GM18867 (cell line): ENCODE measurements around the gene SPPL3.
"Not testable (repeated sequence)": the region's sequence is repeated elsewhere in the genome, so short reads cannot be mapped to it uniquely, and the experiment has no call there.

Source experiments
- ATAC-seq: cut with Tn5 transposase; IDR thresholded peaks from one replicate; pipeline ENCODE4 v1.9.1; 2021; ENCODE audit warnings: mild to moderate bottlenecking, moderate library complexity; ENCODE audit not compliant: unreplicated experiment

Gene SPPL3

DNA sequence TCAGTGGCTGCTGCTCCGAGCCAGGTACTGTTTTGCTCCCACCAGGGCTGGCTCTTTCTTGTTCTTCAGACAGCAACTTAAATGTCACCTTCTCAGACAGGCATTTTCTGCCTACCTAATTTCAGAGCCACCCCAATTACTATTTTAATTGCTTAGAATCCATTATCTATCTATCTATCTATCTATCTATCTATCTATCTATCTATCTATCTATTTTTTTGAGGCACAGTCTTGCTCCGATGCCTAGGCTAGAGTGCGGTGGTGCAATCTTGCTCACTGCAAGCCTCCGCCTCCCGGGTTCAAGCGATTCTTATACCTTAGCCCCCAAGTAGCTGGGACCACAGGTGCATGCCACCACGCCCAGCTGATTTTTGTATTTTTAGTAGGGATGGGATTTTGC is 58.5 kb downstream of the SPPL3 start:
- ATAC-seq, result no peak

DNA sequence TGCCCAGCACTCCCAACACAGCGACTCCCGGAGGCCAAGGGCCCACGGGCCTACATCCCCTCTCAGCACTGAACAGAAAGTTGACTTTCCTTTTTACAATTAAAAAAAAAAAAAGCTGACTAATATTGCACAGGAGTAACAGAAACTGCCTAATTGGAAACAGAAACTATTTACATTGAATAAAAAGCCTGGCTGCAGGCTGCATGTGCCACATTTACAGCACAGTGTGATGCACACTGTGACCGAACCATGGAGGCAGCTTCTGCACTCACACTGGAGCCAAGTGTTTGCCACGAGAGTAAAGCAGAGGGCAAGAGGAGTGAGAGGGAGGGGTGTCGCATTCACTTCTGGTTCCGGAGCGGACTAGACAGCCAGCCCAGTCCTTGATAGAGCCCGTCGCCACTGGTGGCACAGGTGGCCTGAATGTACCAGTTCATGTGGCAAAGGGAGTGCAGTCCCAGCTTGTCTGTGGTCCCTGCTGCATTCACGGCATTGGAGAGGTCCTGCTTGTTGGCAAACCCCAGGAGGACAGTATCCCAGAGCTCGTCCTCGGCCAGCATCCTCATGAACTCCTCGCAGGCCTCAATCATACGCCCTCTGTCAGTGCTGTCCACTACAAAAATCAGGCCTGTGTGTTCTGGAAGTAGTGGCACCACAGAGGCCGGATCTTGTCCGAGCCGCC is 59.2 kb downstream of the SPPL3 start:
- ATAC-seq, result no peak

DNA sequence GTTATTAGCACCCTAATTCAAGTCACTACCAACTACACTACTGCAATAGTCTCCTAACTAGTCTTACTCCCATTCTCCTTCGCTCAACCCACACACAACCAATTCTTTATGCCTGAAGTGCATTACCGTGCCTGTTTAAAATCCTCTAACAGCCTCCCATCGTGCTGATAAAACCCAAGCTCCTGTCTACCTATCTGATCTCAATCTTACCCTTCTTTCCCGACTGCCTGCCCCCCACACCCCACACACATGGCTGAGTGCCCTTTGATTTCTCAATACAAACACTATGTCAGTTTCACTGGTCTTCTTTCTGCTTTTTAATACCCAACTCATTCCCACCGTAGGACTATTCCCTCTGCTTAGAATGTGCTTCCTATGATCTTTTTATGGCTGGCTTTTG is 59.9 kb downstream of the SPPL3 start:
- ATAC-seq, result no peak

DNA sequence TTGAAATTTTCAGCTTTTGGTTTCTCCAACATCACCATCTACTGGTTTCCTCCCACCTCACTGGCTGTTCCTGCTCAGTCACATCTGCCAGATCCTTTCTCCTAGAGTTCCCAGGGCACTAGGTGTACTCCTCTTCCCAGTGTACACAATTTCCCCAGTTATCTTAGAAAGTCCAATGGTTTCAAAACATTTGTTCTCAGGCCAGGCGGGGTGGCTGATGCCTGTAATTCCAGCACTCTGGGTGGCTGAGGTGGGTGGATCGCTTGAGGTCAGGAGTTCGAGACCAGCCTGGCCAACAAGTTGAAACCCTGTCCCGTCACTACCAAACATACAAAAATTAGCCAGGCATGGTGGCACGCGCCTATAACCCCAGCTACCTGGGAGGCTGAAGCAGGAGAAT is 60.7 kb downstream of the SPPL3 start:
- ATAC-seq, result no peak

DNA sequence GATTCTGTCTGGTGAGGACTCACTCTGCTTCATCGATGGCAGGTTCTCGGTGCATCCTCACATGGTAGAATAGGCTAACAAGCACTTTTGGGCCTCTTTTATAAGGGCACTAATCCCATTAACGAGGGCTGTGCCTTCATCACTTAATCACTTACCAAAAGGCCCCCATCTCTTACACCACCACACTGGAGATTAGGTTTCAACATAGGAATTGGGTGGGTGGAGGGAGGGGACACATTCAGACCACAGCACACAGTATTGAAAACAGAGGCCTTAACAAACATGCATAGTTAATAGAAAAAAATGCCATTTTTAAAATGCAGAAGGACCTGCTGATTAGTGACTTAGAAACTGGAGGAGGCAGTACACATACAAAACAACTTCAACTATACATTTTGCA is 61.6 kb downstream of the SPPL3 start:
- no peak for ATAC-seq

DNA sequence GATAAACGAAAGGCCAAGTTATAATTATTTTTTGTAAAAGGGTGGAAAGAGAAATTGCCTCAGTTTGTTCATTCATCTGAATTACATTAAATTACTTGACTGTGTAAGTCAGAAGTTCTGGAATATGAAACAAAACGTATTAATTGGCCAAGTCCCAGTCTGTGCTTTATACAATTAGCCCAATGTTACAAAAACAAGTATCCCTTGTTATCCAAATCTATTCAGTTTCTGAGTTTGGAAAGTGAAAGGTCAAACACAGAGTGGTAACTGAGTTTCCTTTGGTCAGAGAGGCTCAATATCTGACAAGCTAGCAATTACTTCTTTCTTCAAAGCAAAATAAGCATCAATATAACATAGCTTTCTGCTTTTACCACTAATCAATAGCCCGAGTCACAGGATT is 62.6 kb downstream of the SPPL3 start:
- ATAC-seq, result no peak

DNA sequence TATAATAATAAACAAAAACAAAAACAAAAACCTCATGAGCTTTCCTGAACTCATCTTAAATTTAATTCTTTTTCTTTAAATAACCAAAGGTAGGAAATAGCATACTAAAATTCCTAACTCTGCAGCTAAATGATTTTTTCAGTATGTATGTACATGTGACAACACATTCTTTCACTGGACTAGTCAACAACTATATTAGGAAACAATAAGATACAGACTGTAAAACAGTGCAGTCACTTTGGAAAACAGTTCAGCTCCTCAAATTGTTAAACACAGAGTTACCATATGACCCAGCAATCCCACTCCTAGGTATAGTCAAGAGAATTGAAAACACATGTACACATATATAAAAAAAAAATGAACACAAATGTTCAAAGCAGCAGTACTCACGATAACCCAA is 64.7 kb downstream of the SPPL3 start:
- ATAC-seq, result no peak

DNA sequence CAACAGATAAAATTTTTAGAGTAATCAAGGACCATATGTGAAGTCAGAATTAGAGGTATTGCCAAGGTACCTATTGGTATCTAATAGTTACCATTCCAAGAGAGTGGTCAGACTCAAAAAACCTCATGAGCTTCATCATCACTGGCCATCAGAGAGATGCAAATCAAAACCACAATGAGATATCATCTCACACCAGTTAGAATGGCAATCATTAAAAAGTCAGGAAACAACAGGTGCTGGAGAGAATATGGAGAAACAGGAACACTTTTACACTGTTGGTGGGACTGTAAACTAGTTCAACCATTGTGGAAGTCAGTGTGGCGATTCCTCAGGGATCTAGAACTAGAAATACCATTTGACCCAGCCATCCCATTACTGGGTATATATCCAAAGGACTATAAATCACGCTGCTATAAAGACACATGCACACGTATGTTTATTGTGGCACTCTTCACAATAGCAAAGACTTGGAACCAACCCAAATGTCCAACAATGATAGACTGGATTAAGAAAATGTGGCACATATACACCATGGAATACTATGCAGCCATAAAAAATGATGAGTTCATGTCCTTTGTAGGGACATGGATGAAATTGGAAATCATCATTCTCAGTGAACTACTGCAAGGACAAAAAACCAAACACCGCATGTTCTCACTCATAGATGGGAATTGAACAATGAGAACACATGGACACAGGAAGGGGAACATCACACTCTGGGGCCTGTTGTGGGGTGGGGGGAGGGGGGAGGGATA is 65.4 kb downstream of the SPPL3 start:
- ATAC-seq, result not testable (repeated sequence)

DNA sequence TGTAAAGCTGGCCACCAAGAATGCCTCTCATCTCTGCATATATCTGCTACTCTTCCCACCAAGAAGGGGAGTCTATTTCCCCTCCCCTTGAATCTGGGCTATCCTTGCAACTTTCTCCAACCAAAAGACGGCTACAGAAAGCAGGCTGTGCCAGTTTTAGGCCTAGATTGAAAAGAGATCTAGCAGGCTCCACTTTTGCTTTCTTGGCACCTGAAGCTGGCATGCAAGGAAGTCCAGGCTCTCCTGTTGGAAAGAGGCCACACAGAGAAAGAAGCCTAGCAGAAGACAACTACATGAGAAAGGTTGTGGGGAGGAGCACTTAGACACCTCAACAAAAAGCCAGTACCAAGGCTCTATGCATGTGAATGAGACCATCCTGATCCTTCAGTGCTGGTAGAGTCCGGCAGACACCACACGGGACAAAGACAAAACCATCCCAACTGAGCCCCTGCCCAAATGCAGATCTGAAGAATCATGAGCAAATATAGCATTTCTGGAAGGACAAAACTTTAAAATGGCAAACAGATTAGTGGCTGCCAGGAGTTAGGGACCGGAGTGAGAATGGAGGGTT is 68.0 kb downstream of the SPPL3 start:
- no peak for ATAC-seq

DNA sequence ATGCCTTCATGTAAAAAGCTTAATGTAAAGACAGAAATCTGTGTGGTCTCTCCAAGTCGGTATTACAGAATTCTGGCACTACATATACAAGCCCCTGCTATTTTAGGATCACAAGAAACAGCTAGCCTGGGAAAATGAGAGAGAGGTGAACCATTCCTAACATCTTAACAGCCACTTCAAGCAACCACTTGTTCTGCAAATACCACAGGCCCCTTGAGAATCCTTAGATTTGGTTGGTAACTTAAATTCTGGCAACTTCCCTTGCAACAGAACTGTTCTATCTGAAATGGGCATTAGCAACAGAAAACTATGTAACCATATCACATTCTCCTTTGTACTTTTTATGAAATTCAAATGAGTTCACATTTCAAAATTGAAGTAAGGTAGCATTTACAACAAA is 68.5 kb downstream of the SPPL3 start:
- ATAC-seq, result no peak

DNA sequence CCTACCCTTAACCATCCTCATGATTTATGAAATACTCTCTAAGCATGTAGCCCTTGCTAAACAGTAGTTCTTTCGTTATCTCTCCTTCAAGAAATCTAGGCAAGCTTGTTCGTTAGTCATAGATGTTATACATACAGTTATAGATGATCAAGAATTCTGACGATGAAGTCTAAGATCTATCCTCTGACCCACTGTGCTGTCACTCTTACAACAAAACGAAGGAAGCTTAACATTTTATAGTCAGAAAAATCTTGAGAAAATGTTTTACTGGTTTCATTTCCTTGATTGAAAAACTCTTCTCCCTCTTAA is 68.9 kb downstream of the SPPL3 start:
- ATAC-seq, result no peak

DNA sequence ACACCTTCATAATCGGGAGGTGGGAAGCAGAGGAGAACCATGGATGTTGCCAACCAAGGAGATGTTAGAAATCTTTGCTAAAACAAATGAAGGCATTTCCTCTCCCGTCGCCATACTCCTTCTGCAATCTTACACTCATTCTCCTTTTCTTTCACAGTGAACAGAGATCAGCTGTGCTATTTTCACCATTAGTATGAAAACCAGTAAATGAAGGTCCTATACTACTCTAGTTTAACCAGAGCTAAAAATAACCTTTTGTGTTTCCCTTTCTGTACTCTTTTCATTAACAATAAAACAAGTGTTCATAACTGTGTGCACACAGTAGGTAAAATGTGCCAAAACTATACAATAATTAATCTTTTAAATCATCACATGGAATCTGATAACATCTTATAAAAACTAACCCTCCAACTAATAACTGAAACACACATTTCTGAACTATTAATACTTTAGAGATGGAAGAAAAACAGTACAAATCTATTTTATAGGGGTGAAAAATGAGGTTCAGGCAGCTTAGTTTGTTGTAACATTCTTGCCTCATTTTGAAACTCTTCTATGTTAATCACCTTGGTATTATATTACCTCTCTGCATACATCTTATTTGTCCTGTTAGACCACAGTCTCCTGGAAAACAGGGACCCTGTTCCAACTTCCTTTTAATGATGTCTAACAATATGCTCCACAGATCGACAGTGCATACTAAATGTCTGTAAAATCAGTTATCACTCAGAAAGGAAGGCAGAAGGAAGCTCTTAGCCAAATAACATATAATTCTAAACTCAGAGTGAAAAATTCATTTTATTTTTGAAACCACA is 69.5 kb downstream of the SPPL3 start:
- ATAC-seq, result peak; percentile 44

DNA sequence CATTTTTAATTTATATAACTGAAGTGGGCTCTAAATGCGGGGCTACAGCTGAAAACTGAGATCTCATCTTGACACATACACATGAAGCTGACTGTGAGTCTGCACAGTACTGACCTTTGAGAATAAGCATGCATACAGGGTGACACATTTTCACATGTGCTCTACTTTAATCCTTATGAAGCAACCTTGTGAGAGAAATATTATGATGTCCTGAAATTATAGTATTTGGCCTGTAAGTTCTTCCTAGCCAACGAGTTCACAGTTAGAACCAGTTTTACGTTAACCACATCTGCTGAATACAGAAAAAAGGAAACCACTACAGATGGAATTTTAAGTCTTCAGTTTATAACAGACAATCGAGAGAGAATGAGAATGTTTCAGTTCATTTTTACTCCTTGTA is 70.3 kb downstream of the SPPL3 start:
- ATAC-seq, result peak; percentile 31

DNA sequence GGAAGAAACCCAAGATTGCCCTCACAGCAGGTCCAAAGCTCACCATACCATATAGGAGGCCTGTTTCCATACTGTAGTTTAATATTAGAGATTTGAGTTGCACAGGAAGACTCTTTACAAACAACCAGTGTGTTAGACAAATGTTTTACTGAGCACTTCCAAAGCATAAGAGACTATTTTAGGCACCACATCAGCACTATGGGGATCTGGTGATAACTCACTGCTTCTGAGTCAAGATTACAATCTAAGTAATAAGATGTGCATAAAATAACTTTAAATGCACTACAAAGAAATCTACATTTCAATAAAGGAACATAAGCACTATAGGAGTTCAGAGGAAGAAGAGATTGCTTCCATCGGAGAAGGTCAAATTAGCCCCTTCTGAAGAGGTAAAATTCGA is 71.4 kb downstream of the SPPL3 start:
- ATAC-seq, result no peak

DNA sequence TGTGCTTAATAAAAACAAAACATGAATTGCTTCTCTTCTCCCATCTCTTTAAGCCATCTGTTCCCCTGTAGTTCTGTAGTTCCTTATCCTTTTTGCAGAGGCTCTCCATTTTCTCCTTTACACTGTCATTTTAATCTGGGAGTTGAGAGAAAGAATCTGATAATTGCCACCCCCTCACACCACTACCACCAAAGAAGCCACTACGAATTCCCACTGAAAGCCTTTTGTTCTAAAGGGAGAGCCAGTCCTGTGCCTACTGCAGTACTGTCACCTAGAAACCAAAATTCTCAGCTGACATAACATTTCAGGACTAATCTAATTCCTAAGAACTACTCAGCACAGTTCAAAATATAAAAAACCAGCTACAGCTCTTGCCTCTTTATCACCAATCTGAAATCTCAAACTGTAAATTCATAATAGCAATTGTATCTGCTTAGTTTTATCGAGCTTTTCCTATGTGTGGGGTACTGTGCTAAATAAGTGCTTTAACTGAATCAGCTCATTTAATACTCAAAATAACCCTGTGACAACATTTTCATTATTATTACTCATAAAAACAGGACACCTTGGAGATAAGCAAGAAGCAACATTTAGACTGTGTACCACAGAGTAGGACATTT is 72.4 kb downstream of the SPPL3 start:
- no peak for ATAC-seq

DNA sequence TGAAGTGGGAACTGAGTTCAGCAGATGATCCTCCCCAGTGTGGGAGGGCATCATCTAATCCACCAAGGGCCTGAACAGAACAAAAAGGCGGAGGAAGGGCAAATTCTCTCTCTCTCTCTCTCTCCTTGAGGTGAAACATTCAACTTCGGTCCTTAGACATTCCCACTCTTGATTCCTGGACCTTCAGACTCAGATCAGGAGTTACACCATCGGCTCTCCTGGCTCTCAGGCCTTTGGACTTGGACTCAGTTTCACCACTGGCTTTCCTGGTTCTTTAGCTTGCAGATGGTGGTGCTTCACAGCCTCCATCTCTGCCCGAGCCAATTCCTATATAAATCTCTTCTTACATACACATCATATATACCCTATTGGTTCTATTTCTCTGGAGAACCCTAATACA is 73.2 kb downstream of the SPPL3 start:
- ATAC-seq, result no peak

DNA sequence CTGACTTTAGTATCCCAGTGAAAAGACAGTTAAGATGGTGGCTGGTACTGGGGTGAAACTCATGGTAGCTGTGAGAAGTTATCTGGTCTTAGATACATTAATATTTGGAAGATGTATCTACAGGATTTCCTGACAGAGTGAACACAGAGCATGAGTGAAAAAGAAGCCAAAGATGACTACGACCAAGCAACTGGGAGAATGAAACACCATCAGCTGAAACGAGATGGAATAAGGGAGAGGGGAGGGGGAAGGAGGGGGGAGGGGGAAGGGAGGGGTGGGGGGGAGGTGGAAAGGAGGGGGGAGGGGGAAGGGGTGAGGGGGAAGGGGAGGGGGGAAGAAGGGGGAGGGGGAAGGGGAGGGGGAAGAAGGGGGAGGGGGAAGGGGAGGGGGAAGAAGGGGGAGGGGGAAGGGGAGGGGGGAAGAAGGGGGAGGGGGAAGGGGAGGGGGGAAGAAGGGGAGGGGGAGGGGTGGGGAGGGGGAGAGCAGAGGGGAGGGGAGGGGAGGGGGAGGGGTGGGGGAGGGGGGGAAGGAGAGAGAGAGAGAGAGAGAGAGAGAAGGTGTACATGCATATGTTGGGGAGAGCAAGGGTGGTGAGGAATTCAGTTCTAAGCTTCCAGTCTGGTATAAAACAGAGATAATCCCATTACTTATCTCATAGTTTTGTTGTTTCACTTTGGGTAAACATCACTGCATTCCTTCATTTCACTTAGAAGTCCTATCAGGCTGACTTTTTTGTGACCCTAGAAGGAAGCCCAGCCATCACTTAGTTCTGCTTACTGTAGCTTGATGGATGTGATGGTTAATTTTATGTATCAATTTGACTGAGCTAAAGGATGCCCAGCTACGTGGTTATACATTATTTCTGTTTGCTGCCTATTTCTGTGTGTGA is 73.9 kb downstream of the SPPL3 start:
- ATAC-seq, result no peak

DNA sequence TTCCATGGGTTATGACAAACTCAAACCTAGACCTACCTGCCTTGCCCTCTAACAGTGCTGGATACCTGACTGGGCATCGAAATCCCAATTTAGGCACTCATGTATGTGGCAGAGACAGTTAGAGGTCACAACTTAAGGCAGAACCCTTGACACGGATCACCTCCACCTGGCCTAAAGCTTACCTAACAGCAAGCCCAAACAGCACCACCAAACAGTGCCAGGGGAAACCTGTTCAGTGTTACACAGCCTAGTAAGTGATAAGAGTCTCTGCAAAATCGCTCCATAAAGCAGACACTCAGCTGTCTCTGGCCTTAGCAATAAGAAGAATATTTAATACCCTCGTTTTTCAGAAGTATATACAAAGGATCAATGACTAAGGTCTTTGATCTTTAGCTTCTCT is 77.8 kb downstream of the SPPL3 start:
- ATAC-seq, result no peak

DNA sequence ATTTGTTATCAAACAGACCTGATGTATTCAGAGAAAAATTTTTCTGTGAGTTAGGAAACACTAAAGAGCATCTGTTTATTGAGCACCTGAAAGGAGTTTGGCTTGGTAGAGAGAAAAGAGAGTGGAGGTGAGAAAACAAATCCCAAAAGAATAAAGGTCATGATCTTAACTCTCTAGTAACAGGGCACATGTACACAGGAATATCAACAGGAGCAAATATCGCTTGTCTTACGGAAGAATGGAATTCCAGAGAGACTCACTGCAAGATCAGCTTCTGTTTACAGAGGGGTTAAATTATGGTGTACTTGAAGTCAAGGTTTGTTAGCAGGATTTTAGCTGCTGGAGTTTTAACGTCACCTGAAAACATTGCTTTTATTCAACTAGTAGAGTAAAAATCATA is 78.8 kb downstream of the SPPL3 start:
- no peak for ATAC-seq

DNA sequence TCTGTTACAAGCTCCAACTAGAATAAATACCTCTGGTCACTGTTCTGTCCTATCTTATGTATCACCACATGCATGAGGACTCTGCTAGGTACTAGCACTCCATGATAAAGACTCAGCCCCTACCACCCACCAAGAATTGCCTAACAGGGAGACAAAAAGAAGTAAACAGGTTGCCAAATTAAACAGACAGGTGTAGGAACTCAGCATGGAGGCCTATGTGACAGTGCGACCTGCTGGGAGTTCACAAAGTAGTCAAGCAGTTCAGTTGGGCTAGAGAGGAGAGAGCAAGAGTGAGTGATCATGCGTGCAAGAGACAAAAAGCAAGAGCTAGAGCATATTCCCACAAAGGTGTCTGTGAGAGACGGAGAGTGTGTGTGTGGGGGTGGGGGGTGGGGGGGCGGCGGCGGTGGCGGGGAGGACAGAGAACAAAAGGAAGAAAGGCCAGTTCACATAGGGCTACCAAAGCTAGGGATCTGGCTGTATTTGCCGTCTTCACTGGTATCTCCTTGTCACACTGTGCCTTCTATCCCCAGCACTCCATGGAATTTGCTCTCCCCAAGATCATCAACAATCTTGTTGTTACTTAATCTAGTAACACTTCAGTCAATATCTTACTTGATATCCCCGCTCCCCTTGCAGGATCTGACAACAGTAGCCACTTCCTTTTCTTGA is 81.2 kb downstream of the SPPL3 start:
- no peak for ATAC-seq
